ENCODE measurements around the gene TTLL5. TPM values are rescaled to one million over a fixed set of nuclear protein-coding genes. Genes with fewer than 3 reads are reported as not detected.

The TTLL5 gene
- total RNA-seq, 1 experiment from 2014 or later, result 34.7 TPM

GRCh38 chr14:75995372-75996041 lies 334.5 kb downstream of the TTLL5 start:
- H3K27me3 ChIP-seq (ENCODE audit: low read length), result no peaks in the 10 kb centered on the region
- no peaks in the 10 kb centered on the region for H4K20me1 ChIP-seq (ENCODE audit: low read length)
- DNase-seq, result no peak
- BruUV-seq (replicated peaks), result no TSS peak
- H2AFZ ChIP-seq (ENCODE audit: low read length), result no peak overlapping the region
- no peak overlapping the region for H3K4me2 ChIP-seq (ENCODE audit: low read length)
- H3F3A ChIP-seq (ENCODE audit: low read length, unreplicated experiment), result no peaks in the 10 kb centered on the region
- H3K79me2 ChIP-seq (ENCODE audit: low read length), result no peaks in the 10 kb centered on the region
- CTCF ChIA-PET, result no interaction called here
- POLR2A ChIA-PET (ENCODE audit: unreplicated experiment), result no interaction called here
- TF ChIP-seq EZH2phosphoT487 (IDR thresholded peaks at IDR 0.05; ENCODE audit: borderline replicate concordance, low read length) (no peak), EZH2 (IDR thresholded peaks at IDR 0.05; ENCODE audit: low read length, unreplicated experiment) (no peak), CTCF (conservative IDR thresholded peaks at IDR 0.05; ENCODE audit: low read depth, low read length) (no peak)
- H3K27ac ChIP-seq (ENCODE audit: low read length), result no peak overlapping the region
- H3K4me1 ChIP-seq (ENCODE audit: insufficient read depth, low read length), result no peaks in the 10 kb centered on the region
- H3K9me2 ChIP-seq (replicated peaks; ENCODE audit: low read length), result no peaks in the 10 kb centered on the region
- no peaks in the 10 kb centered on the region; the same call in 1 of the 2 replicates for H3K36me3 ChIP-seq (ENCODE audit: low read depth, low read length)
- H3K4me3 ChIP-seq (ENCODE audit: low read length), result no peak overlapping the region
- H3K9ac ChIP-seq (ENCODE audit: low read length), result no peak overlapping the region
- ATAC-seq, result no peak
- intact Hi-C loops (cut with micrococcal nuclease), result no loop called here
- H3K9me3 ChIP-seq (ENCODE audit: low read length), result no peaks in the 10 kb centered on the region

- Histone ChIP-seq H3K4me3 (ENCODE audit: low read length) (no peak overlapping the region), H3K9ac (ENCODE audit: low read length) (no peak overlapping the region), H3K79me2 (ENCODE audit: low read length) (no peaks in the 10 kb centered on the region), H3F3A (ENCODE audit: low read length, unreplicated experiment) (no peaks in the 10 kb centered on the region), H4K20me1 (ENCODE audit: low read length) (no peaks in the 10 kb centered on the region), H3K9me3 (ENCODE audit: low read length) (no peaks in the 10 kb centered on the region), H3K4me2 (ENCODE audit: low read length) (no peak overlapping the region), H3K9me2 (replicated peaks; ENCODE audit: low read length) (no peaks in the 10 kb centered on the region), H2AFZ (ENCODE audit: low read length) (no peak overlapping the region), H3K27ac (ENCODE audit: low read length) (no peak overlapping the region), H3K27me3 (ENCODE audit: low read length) (no peaks in the 10 kb centered on the region), H3K36me3 (ENCODE audit: low read depth, low read length) (no peaks in the 10 kb centered on the region; the same call in 1 of the 2 replicates), H3K4me1 (ENCODE audit: insufficient read depth, low read length) (no peaks in the 10 kb centered on the region)
- ChIA-PET CTCF (no interaction called here), POLR2A (ENCODE audit: unreplicated experiment) (no interaction called here)
- TF ChIP-seq EZH2phosphoT487 (IDR thresholded peaks at IDR 0.05; ENCODE audit: borderline replicate concordance, low read length) (no peak), EZH2 (IDR thresholded peaks at IDR 0.05; ENCODE audit: low read length, unreplicated experiment) (no peak), CTCF (conservative IDR thresholded peaks at IDR 0.05; ENCODE audit: low read depth, low read length) (no peak)
- no peak for DNase-seq
- BruUV-seq (replicated peaks), result no TSS peak
- intact Hi-C loops (cut with micrococcal nuclease), result no loop called here
- ATAC-seq, result no peak
Observed at GRCh38 chr14:75996488-75996887, 335.4 kb downstream of the TTLL5 start.

- H2AFZ ChIP-seq (ENCODE audit: low read length), result no peak overlapping the region
- H3K36me3 ChIP-seq (ENCODE audit: low read depth, low read length), result peaks cover 5% of the 10 kb centered on the region
- peaks cover 6% of the 10 kb centered on the region; the same call in 1 of the 2 replicates for H3K9me3 ChIP-seq (ENCODE audit: low read length)
- no peak overlapping the region for H3K4me2 ChIP-seq (ENCODE audit: low read length)
- no peaks in the 10 kb centered on the region for H3K79me2 ChIP-seq (ENCODE audit: low read length)
- TF ChIP-seq EZH2 (IDR thresholded peaks at IDR 0.05; ENCODE audit: low read length, unreplicated experiment) (no peak), EZH2phosphoT487 (IDR thresholded peaks at IDR 0.05; ENCODE audit: borderline replicate concordance, low read length) (no peak), CTCF (conservative IDR thresholded peaks at IDR 0.05; ENCODE audit: low read depth, low read length) (no peak)
- ChIA-PET CTCF (no interaction called here), POLR2A (ENCODE audit: unreplicated experiment) (no interaction called here)
- no peaks in the 10 kb centered on the region for H3K27me3 ChIP-seq (ENCODE audit: low read length)
- no peaks in the 10 kb centered on the region for H3K4me1 ChIP-seq (ENCODE audit: insufficient read depth, low read length)
- H4K20me1 ChIP-seq (ENCODE audit: low read length), result no peaks in the 10 kb centered on the region
- no peak for ATAC-seq
- no TSS peak for BruUV-seq (replicated peaks)
- H3F3A ChIP-seq (ENCODE audit: low read length, unreplicated experiment), result no peaks in the 10 kb centered on the region
- H3K9me2 ChIP-seq (replicated peaks; ENCODE audit: low read length), result no peaks in the 10 kb centered on the region
- intact Hi-C loops (cut with micrococcal nuclease), result no loop called here
- DNase-seq, result no peak
- H3K4me3 ChIP-seq (ENCODE audit: low read length), result no peak overlapping the region
- no peak overlapping the region for H3K9ac ChIP-seq (ENCODE audit: low read length)
- H3K27ac ChIP-seq (ENCODE audit: low read length), result no peak overlapping the region
Observed at GRCh38 chr14:75999511-76000190, 338.6 kb downstream of the TTLL5 start.

Data from PC-3 (cell line).